HL-60 (cell line): ENCODE data around the gene SIAH1.
A peak's percentile ranks its signal among the peaks of the same experiment; 100 is the strongest.

ENCODE experiments used
- POLR2AphosphoS5 ChIP-seq: IDR thresholded peaks from 2 replicates; pipeline ENCODE4 v1.6.1; 2012; ENCODE audit warnings: low read depth
- SPI1 ChIP-seq: IDR thresholded peaks from 2 replicates; pipeline ENCODE4 v1.6.1; 2012; ENCODE audit warnings: low read depth, mild to moderate bottlenecking, borderline replicate concordance
- TF ChIP-seq, protein P1 (sequence below): IDR thresholded peaks from one replicate; pipeline ENCODE4 v1.5.1; 2011; ENCODE audit warnings: low read length, control low read depth, inconsistent platforms; ENCODE audit not compliant: insufficient read depth
- TF ChIP-seq, protein P2 (sequence below): IDR thresholded peaks from 2 replicates; pipeline ENCODE4 v1.6.1; 2012; ENCODE audit warnings: low read depth; ENCODE audit not compliant: insufficient replicate concordance

DNA sequence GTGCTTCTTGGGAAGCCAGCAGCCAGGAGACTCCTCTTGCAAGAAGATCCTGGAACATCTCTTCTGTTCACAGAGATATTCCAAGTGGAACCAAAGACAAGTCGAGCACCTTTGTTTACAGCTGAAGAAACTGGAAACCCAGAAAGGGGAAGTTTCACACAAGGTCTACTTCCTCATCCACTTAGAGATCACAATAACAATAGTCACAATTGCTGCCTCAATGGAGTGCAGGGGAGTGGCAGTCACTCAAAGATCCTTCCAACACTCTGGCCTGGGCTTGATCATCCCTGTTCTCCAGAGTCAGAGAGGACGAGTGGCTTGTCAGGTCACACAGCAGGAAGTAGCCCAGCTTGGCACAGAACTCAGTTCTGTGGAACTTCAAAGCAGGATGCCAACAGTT is 46.9 kb upstream of the SIAH1 start:
- TF ChIP-seq, protein P1, sequence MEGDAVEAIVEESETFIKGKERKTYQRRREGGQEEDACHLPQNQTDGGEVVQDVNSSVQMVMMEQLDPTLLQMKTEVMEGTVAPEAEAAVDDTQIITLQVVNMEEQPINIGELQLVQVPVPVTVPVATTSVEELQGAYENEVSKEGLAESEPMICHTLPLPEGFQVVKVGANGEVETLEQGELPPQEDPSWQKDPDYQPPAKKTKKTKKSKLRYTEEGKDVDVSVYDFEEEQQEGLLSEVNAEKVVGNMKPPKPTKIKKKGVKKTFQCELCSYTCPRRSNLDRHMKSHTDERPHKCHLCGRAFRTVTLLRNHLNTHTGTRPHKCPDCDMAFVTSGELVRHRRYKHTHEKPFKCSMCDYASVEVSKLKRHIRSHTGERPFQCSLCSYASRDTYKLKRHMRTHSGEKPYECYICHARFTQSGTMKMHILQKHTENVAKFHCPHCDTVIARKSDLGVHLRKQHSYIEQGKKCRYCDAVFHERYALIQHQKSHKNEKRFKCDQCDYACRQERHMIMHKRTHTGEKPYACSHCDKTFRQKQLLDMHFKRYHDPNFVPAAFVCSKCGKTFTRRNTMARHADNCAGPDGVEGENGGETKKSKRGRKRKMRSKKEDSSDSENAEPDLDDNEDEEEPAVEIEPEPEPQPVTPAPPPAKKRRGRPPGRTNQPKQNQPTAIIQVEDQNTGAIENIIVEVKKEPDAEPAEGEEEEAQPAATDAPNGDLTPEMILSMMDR = no peak
- TF ChIP-seq, protein P2, sequence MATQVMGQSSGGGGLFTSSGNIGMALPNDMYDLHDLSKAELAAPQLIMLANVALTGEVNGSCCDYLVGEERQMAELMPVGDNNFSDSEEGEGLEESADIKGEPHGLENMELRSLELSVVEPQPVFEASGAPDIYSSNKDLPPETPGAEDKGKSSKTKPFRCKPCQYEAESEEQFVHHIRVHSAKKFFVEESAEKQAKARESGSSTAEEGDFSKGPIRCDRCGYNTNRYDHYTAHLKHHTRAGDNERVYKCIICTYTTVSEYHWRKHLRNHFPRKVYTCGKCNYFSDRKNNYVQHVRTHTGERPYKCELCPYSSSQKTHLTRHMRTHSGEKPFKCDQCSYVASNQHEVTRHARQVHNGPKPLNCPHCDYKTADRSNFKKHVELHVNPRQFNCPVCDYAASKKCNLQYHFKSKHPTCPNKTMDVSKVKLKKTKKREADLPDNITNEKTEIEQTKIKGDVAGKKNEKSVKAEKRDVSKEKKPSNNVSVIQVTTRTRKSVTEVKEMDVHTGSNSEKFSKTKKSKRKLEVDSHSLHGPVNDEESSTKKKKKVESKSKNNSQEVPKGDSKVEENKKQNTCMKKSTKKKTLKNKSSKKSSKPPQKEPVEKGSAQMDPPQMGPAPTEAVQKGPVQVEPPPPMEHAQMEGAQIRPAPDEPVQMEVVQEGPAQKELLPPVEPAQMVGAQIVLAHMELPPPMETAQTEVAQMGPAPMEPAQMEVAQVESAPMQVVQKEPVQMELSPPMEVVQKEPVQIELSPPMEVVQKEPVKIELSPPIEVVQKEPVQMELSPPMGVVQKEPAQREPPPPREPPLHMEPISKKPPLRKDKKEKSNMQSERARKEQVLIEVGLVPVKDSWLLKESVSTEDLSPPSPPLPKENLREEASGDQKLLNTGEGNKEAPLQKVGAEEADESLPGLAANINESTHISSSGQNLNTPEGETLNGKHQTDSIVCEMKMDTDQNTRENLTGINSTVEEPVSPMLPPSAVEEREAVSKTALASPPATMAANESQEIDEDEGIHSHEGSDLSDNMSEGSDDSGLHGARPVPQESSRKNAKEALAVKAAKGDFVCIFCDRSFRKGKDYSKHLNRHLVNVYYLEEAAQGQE = no peak
- TF ChIP-seq POLR2AphosphoS5 = no peak
- TF ChIP-seq SPI1 = peak; percentile 56; the same call in 1 of the 2 replicates
